WERI-Rb-1 (cell line): ENCODE measurements around the gene SMYD3.

Experiments
- DNase-seq: peaks from one replicate; pipeline ENCODE4 v3.0.0-alpha.2; 2020
- H3K27ac ChIP-seq: fragments of 250-450 bp; sonication (Bioruptor Pico); 2 replicates; pipeline ENCODE4 v1.5.1; 2020; ENCODE audit warnings: mild to moderate bottlenecking, moderate library complexity
- H3K27me3 ChIP-seq: fragments of 250-450 bp; sonication (Bioruptor Pico); 2 replicates; pipeline ENCODE4 v1.5.1; 2021; ENCODE audit warnings: mild to moderate bottlenecking, low read depth, moderate library complexity; ENCODE audit not compliant: insufficient read depth, severe bottlenecking
- H3K36me3 ChIP-seq: fragments of 250-450 bp; sonication (Bioruptor Pico); 2 replicates; pipeline ENCODE4 v1.5.1; 2020; ENCODE audit warnings: mild to moderate bottlenecking, moderate library complexity
- H3K4me3 ChIP-seq: 2 replicates; pipeline ENCODE4 v1.5.1; 2011; ENCODE audit warnings: low read depth, mild to moderate bottlenecking, control low read depth, low read length
- H3K9me3 ChIP-seq: fragments of 250-450 bp; sonication (Bioruptor Pico); 2 replicates; pipeline ENCODE4 v1.5.1; 2021; ENCODE audit warnings: mild to moderate bottlenecking, moderate library complexity; ENCODE audit not compliant: severe bottlenecking
- TF ChIP-seq, protein P1 (sequence below): IDR thresholded peaks from 2 replicates; pipeline ENCODE4 v1.5.1; 2011; ENCODE audit warnings: low read depth, mild to moderate bottlenecking, control low read depth, inconsistent platforms, low read length

The SMYD3 gene

DNA sequence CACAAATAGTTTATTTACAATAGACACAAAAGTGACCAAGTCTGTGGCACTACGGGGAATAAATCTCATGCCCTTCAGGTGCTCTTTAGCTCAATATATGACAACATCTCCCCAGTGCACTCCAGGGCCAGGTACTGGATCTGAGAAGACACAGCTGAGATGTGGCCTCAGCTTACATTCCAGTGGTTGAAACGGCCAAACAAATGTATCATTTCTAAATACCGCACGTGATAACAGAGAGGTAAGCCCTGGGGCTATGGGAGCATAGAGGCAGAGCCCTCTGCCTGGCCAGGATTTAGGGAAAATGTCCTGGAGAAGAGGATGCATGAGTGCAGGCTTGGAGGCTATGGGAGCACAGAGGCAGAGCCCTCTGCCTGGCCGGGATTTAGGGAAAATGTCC, 630.5 kb downstream of the SMYD3 start:
- no peak for DNase-seq
- H3K27ac ChIP-seq = no peak overlapping the region
- no peaks in the 10 kb centered on the region for H3K27me3 ChIP-seq
- H3K4me3 ChIP-seq = no peak overlapping the region
- H3K36me3 ChIP-seq = no peaks in the 10 kb centered on the region
- TF ChIP-seq, protein P1, sequence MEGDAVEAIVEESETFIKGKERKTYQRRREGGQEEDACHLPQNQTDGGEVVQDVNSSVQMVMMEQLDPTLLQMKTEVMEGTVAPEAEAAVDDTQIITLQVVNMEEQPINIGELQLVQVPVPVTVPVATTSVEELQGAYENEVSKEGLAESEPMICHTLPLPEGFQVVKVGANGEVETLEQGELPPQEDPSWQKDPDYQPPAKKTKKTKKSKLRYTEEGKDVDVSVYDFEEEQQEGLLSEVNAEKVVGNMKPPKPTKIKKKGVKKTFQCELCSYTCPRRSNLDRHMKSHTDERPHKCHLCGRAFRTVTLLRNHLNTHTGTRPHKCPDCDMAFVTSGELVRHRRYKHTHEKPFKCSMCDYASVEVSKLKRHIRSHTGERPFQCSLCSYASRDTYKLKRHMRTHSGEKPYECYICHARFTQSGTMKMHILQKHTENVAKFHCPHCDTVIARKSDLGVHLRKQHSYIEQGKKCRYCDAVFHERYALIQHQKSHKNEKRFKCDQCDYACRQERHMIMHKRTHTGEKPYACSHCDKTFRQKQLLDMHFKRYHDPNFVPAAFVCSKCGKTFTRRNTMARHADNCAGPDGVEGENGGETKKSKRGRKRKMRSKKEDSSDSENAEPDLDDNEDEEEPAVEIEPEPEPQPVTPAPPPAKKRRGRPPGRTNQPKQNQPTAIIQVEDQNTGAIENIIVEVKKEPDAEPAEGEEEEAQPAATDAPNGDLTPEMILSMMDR = no peak
- H3K9me3 ChIP-seq = no peaks in the 10 kb centered on the region

DNA sequence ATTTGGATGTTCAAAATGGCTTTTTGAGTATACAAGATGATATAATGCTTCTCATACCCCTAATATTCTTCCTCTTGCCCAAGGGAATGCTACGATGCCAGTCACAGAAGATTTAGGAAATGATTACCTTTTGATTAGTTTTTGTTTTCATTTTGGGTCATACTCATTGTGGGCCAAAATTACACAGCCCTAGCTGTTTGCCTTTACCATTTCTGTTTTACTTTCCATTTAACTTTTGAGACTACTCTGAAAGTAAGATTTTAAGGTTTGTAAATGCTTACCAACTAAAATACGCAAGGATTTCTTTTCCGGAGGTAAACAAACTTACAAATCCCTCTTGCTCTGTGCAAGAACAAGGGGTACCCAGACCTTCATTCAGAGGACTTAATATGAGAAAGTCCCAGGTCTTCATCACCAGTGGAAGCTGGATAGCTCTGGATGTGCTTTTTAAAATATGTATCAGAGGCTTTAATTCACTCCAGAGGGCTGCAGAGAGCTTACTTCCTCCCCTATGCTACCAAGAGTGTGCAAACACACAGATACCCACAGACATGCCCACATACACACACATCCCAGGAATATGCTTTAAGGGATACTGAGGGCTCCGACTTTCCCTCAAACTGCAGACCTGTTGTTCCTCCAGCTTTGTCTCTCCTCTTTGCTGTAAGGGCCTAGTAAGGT, 631.4 kb downstream of the SMYD3 start:
- Histone ChIP-seq H3K27ac (no peak overlapping the region), H3K9me3 (no peaks in the 10 kb centered on the region), H3K4me3 (no peak overlapping the region), H3K36me3 (no peaks in the 10 kb centered on the region), H3K27me3 (no peaks in the 10 kb centered on the region)
- DNase-seq = no peak
- TF ChIP-seq, protein P1 = no peak

DNA sequence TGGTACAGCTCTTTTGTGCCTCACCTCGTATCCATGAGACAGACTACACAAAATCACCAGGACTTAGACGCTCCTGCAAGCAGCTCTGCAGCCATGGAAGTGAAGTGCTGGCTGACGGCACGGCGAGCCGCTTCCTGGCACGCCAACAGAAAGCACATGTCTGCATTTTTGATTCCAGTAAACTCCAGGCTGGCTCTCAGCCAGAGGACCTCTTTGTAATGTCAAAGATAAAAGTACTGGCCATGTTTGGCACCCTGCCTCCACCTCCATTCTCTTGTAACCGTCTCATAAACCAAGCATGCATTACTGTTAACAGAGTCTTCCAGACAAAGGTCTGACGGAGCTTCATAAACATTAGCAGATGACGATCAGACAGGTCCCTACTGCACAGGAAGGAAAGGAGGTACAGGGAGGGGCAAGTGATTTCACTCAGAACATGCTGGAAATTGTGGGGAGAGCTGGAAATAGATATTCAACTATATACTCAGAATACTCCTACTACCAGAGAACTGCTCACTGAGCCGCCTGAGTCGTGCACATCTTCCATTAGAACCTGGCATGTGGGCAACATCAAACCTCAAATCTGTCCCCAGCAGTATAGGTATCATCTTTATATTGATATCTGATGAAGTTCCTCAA, 632.0 kb downstream of the SMYD3 start:
- H3K27me3 ChIP-seq = no peaks in the 10 kb centered on the region
- DNase-seq = no peak
- TF ChIP-seq, protein P1 = no peak
- H3K27ac ChIP-seq = no peak overlapping the region
- no peaks in the 10 kb centered on the region for H3K9me3 ChIP-seq
- H3K4me3 ChIP-seq = no peak overlapping the region
- H3K36me3 ChIP-seq = no peaks in the 10 kb centered on the region

DNA sequence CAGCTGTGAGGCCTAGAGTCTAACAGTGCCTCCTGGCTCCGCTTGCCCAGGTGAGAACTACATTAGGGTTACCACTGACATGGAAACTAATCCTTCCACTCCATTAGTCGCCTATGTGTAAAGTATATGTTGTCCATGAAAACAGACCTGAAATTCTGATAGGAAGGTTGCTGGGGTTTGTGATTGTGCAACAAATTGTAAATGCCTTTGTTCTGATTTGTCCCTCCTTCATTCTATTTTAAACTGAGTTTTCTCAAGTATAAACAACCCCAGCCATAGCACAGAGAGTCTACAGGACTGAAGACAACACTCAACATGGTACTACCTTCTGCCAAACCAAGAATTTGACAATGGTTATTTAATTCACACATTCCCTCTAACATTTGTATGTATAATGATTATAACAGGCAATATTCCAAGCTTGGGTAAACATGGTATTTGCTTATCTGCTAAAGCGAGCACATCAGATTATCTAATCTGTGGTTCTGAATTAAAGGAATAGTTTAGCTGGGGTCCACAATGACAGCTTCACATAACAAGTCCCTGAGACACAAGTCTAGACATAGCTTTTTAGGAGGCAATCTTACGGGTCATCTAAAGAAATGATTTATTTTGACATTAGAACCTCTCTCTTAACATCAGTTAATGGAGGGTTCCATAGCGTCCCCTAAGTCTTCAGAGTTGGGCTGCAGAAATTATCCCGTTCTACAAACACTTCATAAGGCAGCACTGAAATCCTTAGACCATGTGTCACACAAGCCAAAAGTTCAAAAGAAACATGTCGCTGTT, 633.0 kb downstream of the SMYD3 start:
- H3K36me3 ChIP-seq = no peaks in the 10 kb centered on the region
- DNase-seq = no peak
- TF ChIP-seq, protein P1 = no peak
- no peak overlapping the region for H3K27ac ChIP-seq
- no peaks in the 10 kb centered on the region for H3K9me3 ChIP-seq
- no peaks in the 10 kb centered on the region for H3K27me3 ChIP-seq
- H3K4me3 ChIP-seq = no peak overlapping the region

DNA sequence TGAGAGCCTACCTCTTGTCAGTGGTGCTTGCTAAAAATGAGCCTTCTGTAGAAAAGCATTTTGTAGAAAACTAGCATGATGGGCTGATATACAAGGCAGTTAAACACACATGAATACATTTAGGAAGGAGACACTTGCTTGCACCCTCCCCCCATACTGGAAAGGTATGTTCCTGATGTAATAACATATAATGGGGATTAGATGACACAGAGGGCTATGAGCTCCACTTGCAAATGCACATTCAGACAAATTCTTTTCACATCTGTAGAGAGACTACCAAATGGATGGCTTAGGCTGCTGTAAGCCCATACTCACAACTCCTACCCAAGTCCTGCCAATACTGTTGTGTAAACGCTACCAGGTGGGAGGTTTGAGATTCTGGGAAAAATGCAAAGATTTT, 634.0 kb downstream of the SMYD3 start:
- no peak overlapping the region for H3K4me3 ChIP-seq
- H3K36me3 ChIP-seq = no peaks in the 10 kb centered on the region
- DNase-seq = no peak
- H3K9me3 ChIP-seq = no peaks in the 10 kb centered on the region
- H3K27ac ChIP-seq = no peak overlapping the region
- no peaks in the 10 kb centered on the region for H3K27me3 ChIP-seq
- TF ChIP-seq, protein P1 = no peak
